ENCODE results near the gene PAX7.

DNA sequence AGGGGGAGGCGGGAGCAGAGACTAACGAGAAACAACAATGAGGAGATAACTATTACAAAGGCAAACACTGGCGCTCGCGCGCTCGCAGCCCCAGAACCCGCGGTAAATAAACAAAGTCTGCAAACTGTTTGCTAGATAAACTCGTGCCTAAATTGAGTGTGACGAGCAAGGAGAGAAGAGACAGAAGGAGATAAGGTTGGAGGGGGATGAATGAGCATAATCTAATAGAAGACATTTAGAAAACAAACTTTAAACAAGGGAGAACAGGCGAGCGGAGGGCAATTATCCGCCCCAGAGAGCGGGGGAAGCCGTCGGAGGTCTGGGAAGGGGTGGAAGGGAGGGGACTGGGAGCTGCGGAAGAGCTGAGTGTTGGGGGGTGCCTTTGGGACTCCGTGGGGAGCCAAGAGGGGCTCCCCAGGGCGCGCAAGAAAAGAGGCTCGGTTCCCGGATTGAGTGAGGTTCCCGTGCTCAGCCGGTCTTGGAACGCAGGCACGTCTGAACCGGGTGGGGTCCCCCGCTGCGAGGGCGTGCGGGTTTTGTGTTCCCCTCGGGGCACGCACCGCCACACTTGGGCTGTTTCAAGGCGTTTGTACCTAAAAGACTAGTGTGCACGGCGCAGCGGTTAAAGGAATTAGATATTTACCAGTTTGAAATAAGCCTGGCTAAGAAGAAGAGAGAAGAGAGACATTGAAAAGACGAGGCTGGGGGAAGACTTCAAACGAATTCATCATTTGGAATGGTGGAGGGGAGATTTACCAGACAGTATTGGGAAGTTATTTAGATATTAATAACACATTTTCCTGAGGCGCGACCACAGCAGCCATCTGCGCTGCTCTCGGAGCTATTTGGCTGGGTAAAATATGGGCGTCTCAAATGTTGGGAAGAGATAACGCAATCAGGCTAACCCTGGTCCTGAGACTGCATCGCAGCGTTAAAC, 10.6 kb downstream of the PAX7 start:
- TF ChIP-seq POLR2A (IDR thresholded peaks at IDR 0.05; ENCODE audit: low read length): no peak
- no peak for TF ChIP-seq GATA1 (IDR thresholded peaks at IDR 0.05; ENCODE audit: low read depth, low read length)

Data from erythroblast (primary cell).